ENCODE data around the gene GBGT1.

GRCh38 chr9:133200631-133201030 is 36.9 kb upstream of the GBGT1 start:
- TF ChIP-seq EZH2 (IDR thresholded peaks at IDR 0.05) = no peak
- TF ChIP-seq POLR2AphosphoS5 (IDR thresholded peaks at IDR 0.05; ENCODE audit: borderline replicate concordance, low read depth, low read length) = no peak
- TF ChIP-seq FOXP2 (optimal IDR thresholded peaks at IDR 0.05; ENCODE audit: control extremely low read depth, extremely low read length, insufficient read depth) = no peak
